Embryonic facial prominence (tissue), 1 donor: Measurements from ENCODE around the gene DENND1B.
A peak's percentile ranks its signal among the peaks of the same experiment; 100 is the strongest.
"Not testable (repeated sequence)": the region's sequence is repeated elsewhere in the genome, so short reads cannot be mapped to it uniquely, and the experiment has no call there.

Experiments used
- DNase-seq: peaks from one replicate; pipeline ENCODE4 v3.0.0-alpha.2; 2016; ENCODE audit errors: extremely low spot score

Gene DENND1B

DNA sequence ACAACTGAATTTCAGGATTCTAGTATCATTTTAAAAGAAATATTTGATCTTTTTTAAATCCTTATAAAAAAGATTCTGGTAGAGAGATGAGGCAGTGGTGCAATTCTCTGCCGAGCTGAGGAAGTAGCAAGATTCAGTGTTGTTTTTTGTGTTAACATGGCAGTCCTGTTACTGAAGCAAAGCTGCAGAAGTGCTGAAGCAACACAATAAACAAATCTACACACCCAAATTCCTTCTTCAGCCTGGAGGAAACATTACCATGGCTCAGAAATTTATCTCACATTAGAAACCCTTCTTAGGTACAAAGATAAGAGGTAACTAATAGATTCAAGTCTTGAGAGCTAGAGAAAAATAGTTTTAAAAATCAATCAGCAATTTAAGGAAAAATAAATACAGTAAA lies 216.0 kb downstream of the DENND1B start:
- DNase-seq: no peak

DNA sequence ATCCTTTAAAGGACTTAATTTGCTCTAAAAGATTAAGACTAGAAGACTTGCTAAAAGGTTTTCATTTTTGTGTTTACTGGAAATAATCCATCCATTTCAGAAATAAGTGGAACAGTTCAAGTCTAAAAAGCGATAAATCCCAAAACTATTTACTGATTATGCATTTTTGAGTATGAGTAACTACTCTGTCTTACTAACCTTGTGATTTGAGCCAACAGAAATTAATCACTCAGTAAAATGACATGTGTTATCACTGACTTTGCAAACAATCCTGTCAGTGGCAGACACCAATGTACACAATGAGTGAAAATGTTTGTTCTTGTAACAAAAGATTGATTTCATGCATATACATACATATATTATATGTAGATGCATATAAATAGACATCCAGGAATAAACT lies 218.0 kb downstream of the DENND1B start:
- no peak for DNase-seq

DNA sequence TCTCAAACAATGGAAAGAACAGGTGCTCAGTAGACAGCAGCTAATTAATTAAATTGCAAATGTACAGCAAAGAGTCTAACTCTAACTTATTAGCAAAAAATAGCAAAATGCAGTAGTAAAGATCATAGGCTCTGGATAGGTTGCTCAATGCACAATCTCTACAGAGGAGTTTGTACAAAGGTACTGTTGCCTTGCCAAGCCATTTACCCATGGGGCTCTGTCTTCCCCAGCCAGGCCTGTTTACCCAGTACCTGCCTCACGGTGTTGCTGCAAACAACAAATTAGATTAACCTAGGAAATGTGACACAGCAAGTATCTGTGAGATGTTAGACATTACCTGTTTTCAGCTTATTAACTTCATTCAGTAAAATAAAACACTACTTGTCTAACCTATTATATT lies 222.0 kb downstream of the DENND1B start:
- DNase-seq: no peak

DNA sequence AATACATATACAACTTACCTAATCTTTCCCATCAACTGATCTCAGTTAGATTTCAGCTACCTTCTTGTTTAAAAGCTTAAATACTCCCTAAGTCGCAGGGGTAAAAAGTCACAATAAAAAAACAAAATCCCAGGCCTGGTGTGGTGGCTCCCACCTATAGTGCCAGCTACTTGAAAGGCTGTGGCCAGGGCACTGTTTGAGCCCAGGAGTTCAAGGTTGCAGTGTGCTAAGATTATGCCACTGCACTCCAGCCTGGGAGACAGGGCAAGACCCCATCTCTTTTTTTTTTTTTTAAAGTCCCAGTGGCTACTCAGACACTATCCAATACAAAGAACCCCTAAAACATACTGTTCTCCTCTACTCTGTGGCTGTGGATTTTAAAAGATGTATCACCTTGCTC lies 228.3 kb downstream of the DENND1B start:
- no peak for DNase-seq

DNA sequence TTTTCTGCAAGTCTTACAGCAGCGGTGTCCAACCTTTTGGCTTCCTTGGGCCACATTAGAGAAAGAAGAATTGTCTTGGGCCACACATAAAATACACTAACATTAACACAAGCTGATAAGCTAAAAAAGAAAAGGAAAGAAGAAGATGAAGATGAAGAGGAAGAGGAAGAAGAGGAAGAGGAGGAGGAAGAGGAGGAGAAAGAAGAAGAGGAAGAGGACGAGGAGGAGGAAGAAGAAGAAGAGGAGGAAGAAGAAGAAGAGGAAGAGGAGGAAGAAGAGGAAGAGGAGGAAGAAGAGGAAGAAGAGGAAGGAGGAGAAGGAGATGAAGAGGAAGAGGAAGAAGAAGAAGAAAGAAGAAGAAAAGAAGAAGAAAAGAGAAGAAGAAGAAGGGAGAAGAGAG lies 230.7 kb downstream of the DENND1B start:
- DNase-seq: peak; percentile 37

DNA sequence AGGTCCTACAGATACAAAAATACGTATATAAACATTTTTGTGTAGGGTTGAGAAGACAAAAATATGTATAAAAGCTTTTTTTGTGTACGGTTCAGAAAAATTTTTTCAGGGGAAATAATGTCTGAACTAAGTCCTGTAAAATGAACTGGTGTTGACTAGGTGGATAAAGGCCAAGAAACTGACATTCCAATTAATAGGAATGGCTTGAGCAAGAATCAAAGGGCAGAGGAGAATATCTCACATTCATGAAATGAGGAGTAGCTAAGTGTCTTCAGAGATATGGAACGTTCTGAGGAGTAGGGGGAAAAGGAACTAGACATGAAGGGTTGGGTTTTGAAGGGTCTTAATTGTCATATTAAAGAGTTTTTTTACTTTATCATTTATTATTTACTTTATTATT lies 231.2 kb downstream of the DENND1B start:
- no peak for DNase-seq

DNA sequence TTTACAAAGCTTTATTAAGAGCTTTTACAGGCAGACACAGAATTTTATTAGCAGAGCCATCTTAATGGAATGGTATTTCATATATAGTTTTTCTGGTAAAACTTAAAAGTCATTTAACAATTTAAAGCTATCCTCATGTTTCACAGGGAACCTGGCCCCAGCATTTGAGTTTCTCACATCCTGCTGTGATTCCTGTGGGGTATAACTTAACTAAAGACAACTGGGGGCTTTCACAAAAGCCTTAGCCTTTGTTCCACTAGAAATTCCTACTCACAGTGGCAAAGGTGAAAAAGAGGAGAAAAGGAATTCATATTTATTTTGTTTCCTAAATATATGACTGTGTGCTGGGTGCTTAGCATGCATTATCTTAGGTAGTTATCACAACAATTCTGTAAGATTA lies 233.9 kb downstream of the DENND1B start:
- no peak for DNase-seq

GRCh38 chr1:197526736-197527371 lies 248.4 kb downstream of the DENND1B start:
- peak; percentile 16 for DNase-seq

DNA sequence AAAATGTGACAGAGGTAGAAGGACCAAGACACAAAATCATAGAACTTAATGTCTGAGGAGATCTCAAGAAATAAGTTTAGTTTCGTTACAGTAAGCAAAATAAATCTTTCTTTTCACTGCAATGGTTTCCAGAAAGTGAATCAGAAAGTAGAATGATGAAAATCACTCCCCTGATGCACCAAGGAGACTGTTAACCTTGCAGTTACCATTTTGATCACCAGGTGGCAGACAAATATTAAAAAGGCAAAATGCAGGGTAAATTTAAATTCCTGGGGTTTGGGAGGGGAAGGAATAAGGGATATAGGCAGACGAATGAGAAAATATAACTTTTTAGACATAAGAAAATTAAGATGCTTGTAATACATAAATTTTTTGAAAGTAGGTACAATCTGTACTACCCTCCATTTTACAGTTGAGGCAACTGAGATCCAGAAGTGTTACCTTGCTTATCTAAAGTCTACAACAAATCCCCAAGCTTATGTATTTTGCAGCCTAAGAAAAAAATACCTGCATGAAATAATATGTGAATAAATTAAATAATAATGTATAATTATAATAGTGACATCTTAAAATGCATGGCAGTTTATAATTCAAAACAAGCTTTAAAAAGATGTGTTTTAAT lies 254.1 kb downstream of the DENND1B start:
- DNase-seq: no peak

DNA sequence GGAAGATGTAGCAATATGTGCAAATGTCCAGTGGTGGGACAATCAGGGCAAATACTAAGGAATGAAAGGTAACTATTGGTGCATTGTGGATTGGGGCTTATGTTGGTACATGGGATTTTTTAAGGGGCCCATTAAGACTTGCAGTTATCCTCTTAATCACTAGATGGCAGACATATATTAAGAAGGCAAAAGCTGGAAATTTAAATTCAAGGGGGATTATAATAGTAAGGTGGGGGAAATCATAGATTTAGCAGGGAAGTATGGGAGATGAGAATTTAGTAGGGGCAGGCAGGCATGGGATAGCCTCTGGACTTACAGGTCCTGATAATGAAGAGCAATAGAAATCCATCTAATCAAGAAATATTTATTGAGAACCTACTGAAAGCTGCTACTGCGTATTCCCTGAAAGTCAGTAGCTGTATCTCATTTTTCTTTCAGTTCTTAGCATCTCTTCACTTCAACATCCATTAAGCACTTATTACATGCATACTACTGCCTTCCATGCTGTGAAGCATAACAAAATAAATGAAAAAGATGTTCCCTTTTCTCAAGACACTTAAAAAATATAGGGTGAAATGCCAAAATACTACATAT lies 255.4 kb downstream of the DENND1B start:
- no peak for DNase-seq

- no peak for DNase-seq
Measured at GRCh38 chr1:197515421-197515820, 259.9 kb downstream of the DENND1B start.

GRCh38 chr1:197510691-197511378 lies 264.4 kb downstream of the DENND1B start:
- DNase-seq: no peak

DNA sequence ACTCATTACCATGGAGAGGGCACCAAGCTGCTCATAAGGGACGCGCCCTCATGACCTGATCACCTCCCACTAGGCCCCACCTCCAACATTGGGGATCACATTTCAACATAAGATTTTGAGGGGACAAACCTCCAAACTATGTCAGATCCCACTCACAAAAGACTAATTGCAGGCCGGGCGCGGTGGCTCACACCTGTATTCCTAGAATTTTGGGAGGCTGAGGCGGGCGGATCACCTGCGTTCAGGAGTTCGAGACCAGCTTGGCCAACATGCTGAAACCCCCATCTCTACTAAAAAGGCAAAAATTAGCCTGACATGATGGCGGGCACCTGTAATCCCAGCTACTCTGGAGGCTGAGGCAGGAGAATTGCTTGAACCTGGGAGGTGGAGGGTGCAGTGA lies 278.6 kb downstream of the DENND1B start:
- DNase-seq: no peak

DNA sequence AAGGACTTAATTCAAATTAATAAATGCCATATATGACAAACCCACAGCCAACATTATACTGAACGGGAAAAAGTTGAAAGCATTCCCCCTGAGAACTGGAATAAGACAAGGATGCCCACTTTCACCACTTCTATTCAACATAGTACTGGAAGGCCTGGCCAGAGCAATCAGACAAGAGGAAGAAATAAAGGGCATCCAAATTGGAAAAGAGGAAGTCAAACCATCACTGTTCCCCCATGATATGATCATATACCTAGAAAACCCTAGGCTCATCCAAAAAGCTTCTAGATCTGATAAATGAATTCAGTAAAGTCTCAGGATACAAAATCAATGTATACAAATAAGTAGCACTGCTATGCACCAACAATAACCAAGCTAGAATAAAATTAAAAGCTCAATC lies 283.8 kb downstream of the DENND1B start:
- not testable (repeated sequence) for DNase-seq

- no peak for DNase-seq
Measured at GRCh38 chr1:197486946-197487345, 288.3 kb downstream of the DENND1B start.

DNA sequence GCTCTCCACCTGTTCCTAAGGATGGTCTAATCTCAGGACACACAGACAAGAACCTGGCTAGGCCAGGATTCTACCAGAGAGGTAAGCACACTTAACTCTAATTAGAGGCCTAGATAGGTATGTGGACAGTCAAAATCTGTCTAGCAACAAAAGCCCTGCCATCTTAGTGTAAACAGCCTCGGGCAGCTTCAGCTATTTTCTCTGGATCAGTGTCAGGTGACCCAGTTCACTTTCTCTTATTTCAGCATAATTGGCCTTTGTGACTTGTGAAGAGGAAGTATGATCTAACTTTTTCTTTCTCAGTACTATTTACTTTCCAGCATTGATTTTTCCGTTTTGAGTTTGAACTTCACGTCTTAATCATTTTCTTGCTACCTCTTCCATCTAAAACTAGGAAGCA lies 289.5 kb downstream of the DENND1B start:
- DNase-seq: no peak

GRCh38 chr1:197481101-197481500 lies 294.2 kb downstream of the DENND1B start:
- no peak for DNase-seq

DNA sequence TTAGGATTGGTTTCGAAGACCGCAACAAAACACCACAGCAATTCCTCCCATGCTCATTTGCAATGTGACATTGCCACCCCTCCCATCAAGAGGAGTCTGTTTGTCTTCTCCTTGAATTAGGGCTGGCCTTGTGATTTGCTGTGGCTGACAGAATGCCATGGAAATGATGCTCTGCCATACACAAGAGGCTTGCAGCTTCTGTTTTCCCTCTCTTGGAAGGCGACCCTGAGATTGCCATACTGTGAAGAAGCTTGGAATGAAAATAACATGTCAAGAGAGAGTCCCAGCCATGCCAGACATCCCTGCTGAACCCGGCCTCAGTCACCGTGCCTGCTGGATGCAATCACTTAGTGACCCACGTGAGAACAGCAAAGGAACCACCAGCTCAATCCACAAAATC lies 294.8 kb downstream of the DENND1B start:
- no peak for DNase-seq

- DNase-seq: peak; percentile 36
Measured at GRCh38 chr1:197472141-197472540, 303.1 kb downstream of the DENND1B start.

DNA sequence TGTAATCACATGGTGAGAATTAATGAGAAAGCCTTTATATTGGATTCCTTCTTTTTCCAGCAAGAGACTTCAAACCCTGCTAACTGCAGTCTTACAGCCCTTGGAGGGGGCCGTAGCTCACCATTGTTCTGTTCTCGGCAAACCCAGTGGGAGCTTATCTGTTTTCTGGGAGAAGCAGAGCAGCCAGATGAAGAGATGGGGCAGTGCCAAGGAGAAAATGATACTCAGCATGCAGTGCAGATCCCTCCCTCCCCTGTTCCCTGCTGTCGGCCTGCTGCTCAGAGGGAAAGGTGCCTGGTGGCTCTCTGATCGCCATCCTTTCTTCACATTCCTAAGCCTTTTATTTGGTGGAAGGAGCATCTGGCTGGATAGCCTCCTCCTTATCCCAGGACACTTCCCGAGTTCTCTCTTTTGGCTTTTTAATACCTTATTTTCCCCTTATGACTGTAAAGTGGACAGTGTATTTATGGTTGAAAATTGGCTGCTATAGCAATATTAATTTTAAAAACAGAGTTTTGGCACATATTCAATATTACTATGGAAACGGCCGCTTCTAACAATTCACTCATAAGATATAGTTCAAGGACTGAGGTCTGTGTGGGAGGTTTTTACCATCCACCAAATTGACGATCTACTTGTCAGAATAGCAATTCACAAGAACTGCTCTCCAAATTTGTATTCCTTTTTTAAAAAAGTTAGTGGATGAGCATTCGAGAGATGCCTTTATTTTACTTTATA lies 303.9 kb downstream of the DENND1B start:
- no peak for DNase-seq

DNA sequence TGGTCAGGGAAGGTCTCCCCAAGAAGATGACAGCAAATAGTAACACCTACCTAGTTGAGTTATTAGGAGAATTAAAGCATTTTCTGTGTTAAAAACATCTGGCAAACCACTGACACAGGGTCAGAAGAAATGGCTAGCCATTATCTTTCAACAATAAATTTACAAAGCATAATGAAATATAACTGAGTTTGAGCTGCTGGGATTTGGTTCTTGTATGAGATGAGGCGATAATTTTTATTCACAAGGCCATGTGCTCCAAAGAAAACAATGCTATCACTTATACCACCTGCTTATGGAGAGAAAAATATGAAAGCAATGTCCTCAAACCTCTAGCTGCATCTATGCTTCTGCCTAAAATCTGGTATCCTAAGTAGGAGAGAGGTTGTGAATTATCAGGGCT lies 304.9 kb downstream of the DENND1B start:
- DNase-seq: no peak

DNA sequence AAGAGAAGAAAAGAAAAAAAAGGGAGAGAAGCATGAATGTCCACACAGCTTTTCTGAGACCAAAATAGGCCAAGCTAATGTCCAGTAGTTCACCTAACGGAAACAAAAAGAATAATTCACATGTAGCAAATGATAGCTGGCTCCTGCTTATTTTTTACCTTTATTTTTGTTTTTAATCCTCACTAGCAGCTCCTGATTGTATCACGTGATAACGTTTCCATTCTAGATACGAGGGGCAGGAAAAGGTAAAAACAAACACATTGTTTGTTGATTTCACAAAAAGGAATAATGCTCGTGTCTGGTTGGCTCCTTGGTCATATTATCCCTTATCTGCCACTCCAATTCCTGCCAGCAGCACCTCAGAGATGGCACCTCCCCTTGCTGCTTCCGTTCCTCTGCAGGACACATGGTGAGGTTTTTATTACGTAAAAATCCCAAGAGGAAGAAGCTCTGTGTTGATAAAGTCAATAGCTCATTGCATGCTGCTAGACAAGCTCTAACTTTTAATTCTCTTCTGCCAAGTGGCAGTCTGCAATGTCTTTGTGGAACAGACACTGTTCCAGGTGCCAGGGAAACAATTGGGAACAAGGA lies 305.6 kb downstream of the DENND1B start:
- DNase-seq: no peak
